HuH-7.5 (cell line): ENCODE data around the gene OR8H1.

Experiments
- DNase-seq: peaks from one replicate; pipeline ENCODE4 v3.0.0; 2011; ENCODE audit warnings: low spot score

The OR8H1 gene

GRCh38 chr11:56292154-56292553, at the start of gene OR8H1:
TSS of gene OR8H1 (minus strand) at chr11:56292254. CDS start at chr11:56291062, 1,192 bp downstream.
- DNase-seq: no peak

- DNase-seq: no peak
Measured at GRCh38 chr11:56340289-56340688, 48.2 kb upstream of the OR8H1 start.

- DNase-seq: no peak
Measured at GRCh38 chr11:56333156-56333555, 41.1 kb upstream of the OR8H1 start.

GRCh38 chr11:56331861-56332491, 39.9 kb upstream of the OR8H1 start:
- no peak for DNase-seq

GRCh38 chr11:56314844-56315243, 22.8 kb upstream of the OR8H1 start, which contains the start of gene OR8K3:
TSS of gene OR8K3 (plus strand) at chr11:56315144. CDS start at chr11:56318307, 3,163 bp downstream.
- no peak for DNase-seq

GRCh38 chr11:56307836-56308235, 15.8 kb upstream of the OR8H1 start:
- no peak for DNase-seq

GRCh38 chr11:56296898-56297297, 4.8 kb upstream of the OR8H1 start:
- DNase-seq: no peak

GRCh38 chr11:56273854-56274253, 18.2 kb downstream of the OR8H1 start, which contains the start of gene OR5T1:
TSS of gene OR5T1 (plus strand) at chr11:56274154. CDS start at chr11:56275639, 1,485 bp downstream.
- no peak for DNase-seq

GRCh38 chr11:56271092-56271491, 21.0 kb downstream of the OR8H1 start:
- DNase-seq: no peak

- DNase-seq: no peak
Measured at GRCh38 chr11:56251954-56252353, 40.1 kb downstream of the OR8H1 start, which contains the start of gene OR5T3. TSS of gene OR5T3 (plus strand) at chr11:56252254. CDS start at chr11:56252254, 0 bp downstream.
